ENCODE measurements around the gene CLRN1. TPM values are rescaled to one million over a fixed set of nuclear protein-coding genes. Genes with fewer than 3 reads are reported as not detected.

Gene CLRN1
- total and polyA plus RNA-seq, 9 of the 15 experiments (the other 6 are each of a cell fraction or from before 2014, with no cell fraction given), result not detected

- intact Hi-C loops (cut with micrococcal nuclease), result no loop called here
- Histone ChIP-seq H3K27me3 (ENCODE audit: control insufficient read depth in 2 of 2, insufficient read depth in 2 of 2, low read length in 2 of 2) (peaks cover 9% of the 10 kb centered on the region in 2 experiments; a peak in 4 of 5 replicates), H3K36me3 (ENCODE audit: control insufficient read depth, insufficient read depth, low read length) (no peaks in the 10 kb centered on the region), H3K9me3 (replicated peaks; ENCODE audit: control insufficient read depth, insufficient read depth, low read depth, low read length) (no peaks in the 10 kb centered on the region), H3K4me1 (replicated peaks in 1 of 2; ENCODE audit: control insufficient read depth in 2 of 2, insufficient read depth in 2 of 2, low read length in 2 of 2) (no peaks in the 10 kb centered on the region), H3K4me3 (no peak overlapping the region), H2AFZ (ENCODE audit: low read depth, low read length) (no peak overlapping the region), H3K4me2 (ENCODE audit: insufficient read depth, low read length) (no peak overlapping the region), H3K9me1 (ENCODE audit: control insufficient read depth, insufficient read depth, low read length) (no peaks in the 10 kb centered on the region), H4K20me1 (replicated peaks; ENCODE audit: control insufficient read depth, insufficient read depth, low read length) (no peaks in the 10 kb centered on the region), H3K9ac (ENCODE audit: insufficient read depth in 1 of 2, low read depth in 2 of 2, low read length in 2 of 2) (no peak overlapping the region), H3K27ac (ENCODE audit: extremely low read depth, low read depth, low read length) (no peak overlapping the region), H3K79me2 (ENCODE audit: control insufficient read depth, insufficient read depth, low read length) (no peaks in the 10 kb centered on the region)
- CTCF ChIA-PET (ENCODE audit: low intra/inter-chr PET ratio), result no interaction called here
- POLR2A ChIA-PET, result interaction anchor here (0.6 kb wide), 1 partner anchor 778 kb away, joined by 4 read pairs; no protein-coding TSS in a partner anchor
- no peak for FAIRE-seq
- no peak for ATAC-seq
- in situ Hi-C loops (cut with MboI), result no loop called here
- WGBS (ENCODE audit: insufficient coverage, low coverage, missing lambda C conversion rate), result under 1% methylated on average over 6 of the region's 6 CpGs
- TF ChIP-seq HNRNPH1 (optimal IDR thresholded peaks at IDR 0.05; ENCODE audit: low read depth, low read length) (no peak), PTTG1 (tag; IDR thresholded peaks at IDR 0.05; ENCODE audit: low read depth) (no peak), E4F1 (CRISPR knock-in tag; IDR thresholded peaks at IDR 0.05; ENCODE audit: borderline replicate concordance) (no peak), XRCC5 (IDR thresholded peaks at IDR 0.05; ENCODE audit: low read depth, low read length) (no peak), ZFP91 (CRISPR knock-in tag; IDR thresholded peaks at IDR 0.05) (no peak), HNRNPLL (IDR thresholded peaks at IDR 0.05; ENCODE audit: low read depth, low read length, poor library complexity, severe bottlenecking) (no peak)
- BruUV-seq (replicated peaks), result no TSS peak
- no peak for DNase-seq (ENCODE audit: extremely low read depth in 1 of 4, low spot score in 3 of 4)
Observed at GRCh38 chr3:151003029-151003767, 30.7 kb upstream of the CLRN1 start.

Measured in K562 (cell line).